GM18519 (cell line): ENCODE data around the gene MROH7.
"Not testable (repeated sequence)": the region's sequence is repeated elsewhere in the genome, so short reads cannot be mapped to it uniquely, and the experiment has no call there.

Experiments used
- ATAC-seq: cut with Tn5 transposase; IDR thresholded peaks from one replicate; pipeline ENCODE4 v1.9.1; 2021; ENCODE audit warnings: mild to moderate bottlenecking, moderate library complexity; ENCODE audit not compliant: unreplicated experiment, low FRiP score

MROH7 gene

GRCh38 chr1:54609301-54609921 lies 32.2 kb upstream of the MROH7 start:
- ATAC-seq = no peak

- no peak for ATAC-seq
These were observed 31.5 kb upstream of the MROH7 start for GRCh38 chr1:54610048-54610447.

- ATAC-seq = no peak
These were observed 30.7 kb upstream of the MROH7 start for GRCh38 chr1:54610601-54611580.

- no peak for ATAC-seq
These were observed 30.0 kb upstream of the MROH7 start for GRCh38 chr1:54611621-54612020.

GRCh38 chr1:54614024-54614423 lies 27.6 kb upstream of the MROH7 start:
- ATAC-seq = no peak

- no peak for ATAC-seq
These were observed 27.0 kb upstream of the MROH7 start for GRCh38 chr1:54614563-54614962.

- no peak for ATAC-seq
These were observed 25.9 kb upstream of the MROH7 start for GRCh38 chr1:54615531-54616279.

GRCh38 chr1:54619749-54620148 lies 21.8 kb upstream of the MROH7 start:
- ATAC-seq = no peak

GRCh38 chr1:54623216-54624007 lies 18.2 kb upstream of the MROH7 start, which contains the start of gene FAM151A:
Gene FAM151A (minus strand): TSS chr1:54623525. CDS start chr1:54623395, 130 bp downstream.
- no peak for ATAC-seq

- ATAC-seq = no peak
These were observed 16.8 kb upstream of the MROH7 start for GRCh38 chr1:54624466-54625464.

GRCh38 chr1:54627196-54627595 lies 14.4 kb upstream of the MROH7 start:
- ATAC-seq = no peak

GRCh38 chr1:54635804-54636203 lies 5.8 kb upstream of the MROH7 start:
- not testable (repeated sequence) for ATAC-seq

- not testable (repeated sequence) for ATAC-seq
These were observed 4.8 kb upstream of the MROH7 start for GRCh38 chr1:54636461-54637446.

- ATAC-seq = no peak
These were observed 1.2 kb upstream of the MROH7 start for GRCh38 chr1:54640361-54640760.

GRCh38 chr1:54643736-54644135 lies 2.1 kb downstream of the MROH7 start:
- no peak for ATAC-seq

- no peak for ATAC-seq
These were observed 4.5 kb downstream of the MROH7 start for GRCh38 chr1:54645806-54646676.
